Thyroid gland (tissue), 4 donors: Measurements from ENCODE around the gene CABLES2.

Experiments
- POLR2A ChIP-seq, 2 donors: fragments of 450-650 bp; IDR thresholded peaks; one replicate each; pipeline ENCODE4 v1.6.1; 2017; ENCODE audit warnings: antibody characterized with exemption in 2 of 2, mild to moderate bottlenecking in 2 of 2, moderate library complexity in 1 of 2
- TF ChIP-seq, protein P1 (sequence below), 6 experiments: fragments of 200-600 bp in 3 of 6; fragments of 450-650 bp in 3 of 6; sonication (generic) in 3 of 6; IDR thresholded peaks; one replicate each; pipeline ENCODE4 v1.5.1; 2016 to 2019; ENCODE audit warnings: antibody characterized with exemption in 6 of 6, mild to moderate bottlenecking in 2 of 6, inconsistent platforms in 1 of 6, moderate library complexity in 1 of 6

DNA sequence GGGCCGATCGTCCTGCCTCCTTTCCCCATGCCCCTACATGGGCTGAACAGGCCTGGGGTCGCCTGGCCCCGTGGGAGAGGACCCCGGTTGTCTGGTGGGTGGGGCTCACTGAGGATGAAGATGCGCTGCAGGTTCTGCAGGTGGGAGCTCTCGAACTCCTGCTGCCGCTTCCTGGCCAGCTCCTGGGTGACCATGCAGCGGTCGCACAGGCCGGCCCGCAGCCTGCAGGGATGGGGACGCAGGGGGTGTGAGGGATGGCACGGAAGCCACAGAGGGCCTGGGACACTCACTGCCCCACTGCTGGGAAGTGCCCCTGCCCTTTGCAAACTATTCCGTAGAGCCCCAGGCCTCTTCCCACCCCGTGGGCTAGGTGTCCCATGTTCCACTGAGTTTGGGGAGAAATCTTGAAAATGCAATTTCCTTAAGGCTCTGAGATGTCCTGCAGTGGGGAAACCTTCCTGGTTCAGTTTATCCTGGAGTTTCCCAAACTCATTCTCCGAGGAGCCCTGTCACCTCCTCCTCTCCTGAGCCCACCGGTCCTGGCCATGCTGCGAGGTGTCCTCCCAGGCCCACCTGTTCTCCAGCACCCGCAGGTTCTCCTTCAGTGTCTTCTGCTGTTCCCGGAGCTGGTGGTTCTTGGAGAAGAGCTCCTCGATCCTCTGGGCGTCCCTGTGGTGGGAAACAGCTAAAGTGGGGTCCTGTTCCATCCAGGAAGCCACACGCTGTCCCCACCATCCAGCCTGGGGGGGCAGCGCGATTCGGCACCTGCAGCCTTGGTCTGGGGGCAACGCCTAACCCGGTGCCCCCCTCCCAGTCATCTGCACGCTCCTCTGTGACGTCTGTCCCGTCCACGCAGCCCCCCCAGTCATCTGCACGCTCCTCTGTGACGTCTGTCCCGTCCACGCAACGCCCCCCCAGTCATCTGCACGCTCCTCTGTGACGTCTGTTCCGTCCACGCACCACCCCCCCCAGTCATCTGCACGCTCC lies 9.9 kb upstream of the CABLES2 start:
- TF ChIP-seq, protein P1, sequence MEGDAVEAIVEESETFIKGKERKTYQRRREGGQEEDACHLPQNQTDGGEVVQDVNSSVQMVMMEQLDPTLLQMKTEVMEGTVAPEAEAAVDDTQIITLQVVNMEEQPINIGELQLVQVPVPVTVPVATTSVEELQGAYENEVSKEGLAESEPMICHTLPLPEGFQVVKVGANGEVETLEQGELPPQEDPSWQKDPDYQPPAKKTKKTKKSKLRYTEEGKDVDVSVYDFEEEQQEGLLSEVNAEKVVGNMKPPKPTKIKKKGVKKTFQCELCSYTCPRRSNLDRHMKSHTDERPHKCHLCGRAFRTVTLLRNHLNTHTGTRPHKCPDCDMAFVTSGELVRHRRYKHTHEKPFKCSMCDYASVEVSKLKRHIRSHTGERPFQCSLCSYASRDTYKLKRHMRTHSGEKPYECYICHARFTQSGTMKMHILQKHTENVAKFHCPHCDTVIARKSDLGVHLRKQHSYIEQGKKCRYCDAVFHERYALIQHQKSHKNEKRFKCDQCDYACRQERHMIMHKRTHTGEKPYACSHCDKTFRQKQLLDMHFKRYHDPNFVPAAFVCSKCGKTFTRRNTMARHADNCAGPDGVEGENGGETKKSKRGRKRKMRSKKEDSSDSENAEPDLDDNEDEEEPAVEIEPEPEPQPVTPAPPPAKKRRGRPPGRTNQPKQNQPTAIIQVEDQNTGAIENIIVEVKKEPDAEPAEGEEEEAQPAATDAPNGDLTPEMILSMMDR (IDR thresholded peaks at IDR 0.05), result no peak
- TF ChIP-seq POLR2A (IDR thresholded peaks at IDR 0.05), result no peak
